NCI-H2227 treated with DMSO at 0.1 percent for 48 hours (cell line): ENCODE measurements around the gene ZNF580.

Experiments
- DNase-seq: peaks from one replicate; lab custom pipeline; 2025; lab: John Stamatoyannopoulos, UW

ZNF580 gene, protein sequence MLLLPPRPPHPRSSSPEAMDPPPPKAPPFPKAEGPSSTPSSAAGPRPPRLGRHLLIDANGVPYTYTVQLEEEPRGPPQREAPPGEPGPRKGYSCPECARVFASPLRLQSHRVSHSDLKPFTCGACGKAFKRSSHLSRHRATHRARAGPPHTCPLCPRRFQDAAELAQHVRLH

DNA sequence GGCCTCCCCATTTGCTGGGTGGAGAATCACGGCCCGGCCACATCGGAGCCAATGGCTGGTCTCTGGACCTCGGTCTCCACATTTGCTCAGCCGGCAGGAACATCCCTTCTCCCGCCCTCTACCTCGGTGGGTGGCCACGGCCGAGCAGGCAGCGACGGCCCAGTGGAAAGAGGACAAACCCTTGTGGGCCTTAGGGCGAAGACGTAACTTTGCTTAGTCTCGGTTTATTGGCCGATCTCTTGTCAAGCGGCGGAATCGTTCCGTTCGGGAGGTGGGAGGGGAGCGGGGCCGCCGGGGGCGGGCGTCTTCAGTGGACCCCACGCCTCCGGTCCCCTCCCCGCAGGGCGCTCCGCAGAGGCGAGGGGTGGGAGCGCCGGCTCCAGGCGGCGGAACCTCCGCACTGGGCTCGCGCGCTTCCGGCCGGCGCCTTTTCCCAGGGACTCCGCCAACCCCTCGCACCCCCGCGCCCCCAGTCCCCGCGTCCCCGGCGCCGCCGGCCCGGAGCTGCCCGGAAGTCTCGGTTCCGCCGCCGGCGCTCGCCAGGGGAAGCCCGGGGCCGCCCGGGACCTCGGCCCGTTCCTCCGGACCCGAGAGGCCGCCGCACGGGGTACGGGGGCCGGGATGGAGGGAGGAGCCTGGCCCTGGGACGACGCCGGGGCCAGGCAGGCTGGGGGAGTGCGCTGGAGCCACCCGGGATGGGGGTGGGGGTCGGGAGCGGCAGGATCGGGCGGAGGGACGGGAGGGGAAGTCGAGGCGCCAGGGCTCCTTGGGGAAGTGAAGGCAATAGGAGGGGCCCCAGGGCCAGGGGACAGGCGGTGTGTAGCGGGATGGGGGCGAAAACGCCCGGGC is at the start of gene ZNF580:
Gene ZNF580, plus strand, starts transcription at position 426 of the 849 bp plus-strand sequence. CDS start 1,507 bp downstream, outside the sequence.
- peak; percentile 89 for DNase-seq

DNA sequence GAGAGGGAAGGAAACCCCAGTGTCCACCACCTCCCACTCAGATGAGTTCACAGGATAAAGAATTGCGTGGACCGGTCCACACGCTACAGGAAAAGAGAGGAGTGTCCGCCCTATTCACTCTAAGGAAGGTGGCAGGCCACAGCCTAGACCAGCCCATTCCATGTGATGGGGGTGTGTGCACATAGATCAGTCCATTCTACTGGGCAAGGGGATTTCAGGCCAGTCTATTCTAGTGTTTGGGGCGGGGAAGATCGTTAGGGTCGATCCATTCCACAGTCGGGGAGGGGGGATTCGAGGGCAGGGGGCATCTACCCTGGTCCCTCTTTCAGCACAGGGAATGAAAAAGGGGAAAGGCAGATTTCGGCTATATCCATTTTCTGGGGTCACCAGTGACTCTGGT is 49.2 kb upstream of the ZNF580 start:
- no peak for DNase-seq

DNA sequence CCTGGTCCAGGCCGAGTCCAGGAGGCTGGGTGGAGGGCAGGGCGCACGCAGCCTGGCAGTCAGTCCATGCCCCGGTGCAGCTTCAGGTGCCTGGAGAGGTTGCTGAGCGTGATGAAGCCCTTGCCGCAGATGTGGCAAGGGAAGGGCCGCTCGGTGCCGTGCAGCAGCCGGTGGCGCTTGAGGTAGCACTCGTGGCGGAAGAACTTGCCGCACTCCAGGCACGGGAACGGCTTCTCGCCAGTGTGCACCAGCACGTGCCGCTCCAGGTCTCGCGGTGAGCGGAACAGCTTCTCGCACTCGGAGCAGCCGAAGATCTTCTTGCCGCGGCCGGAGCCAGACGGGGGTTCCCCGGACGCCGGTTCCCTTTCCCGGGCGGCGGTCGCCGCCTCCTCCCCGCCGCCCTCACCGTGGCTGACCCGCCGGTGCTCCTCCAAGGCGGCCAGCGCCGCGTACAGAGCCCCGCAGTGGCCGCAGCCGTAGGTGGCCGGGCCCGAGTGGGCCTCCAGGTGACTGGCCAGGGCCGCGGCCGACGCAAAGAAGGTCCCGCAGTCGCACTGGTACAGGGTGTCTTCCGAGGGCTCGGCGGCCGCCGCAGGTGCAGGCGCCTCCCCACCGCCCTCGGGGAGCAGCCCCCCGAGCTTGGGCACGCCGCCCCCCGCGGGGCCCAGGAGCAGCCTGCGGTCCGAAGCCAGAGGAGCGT is 48.3 kb upstream of the ZNF580 start:
- no peak for DNase-seq

DNA sequence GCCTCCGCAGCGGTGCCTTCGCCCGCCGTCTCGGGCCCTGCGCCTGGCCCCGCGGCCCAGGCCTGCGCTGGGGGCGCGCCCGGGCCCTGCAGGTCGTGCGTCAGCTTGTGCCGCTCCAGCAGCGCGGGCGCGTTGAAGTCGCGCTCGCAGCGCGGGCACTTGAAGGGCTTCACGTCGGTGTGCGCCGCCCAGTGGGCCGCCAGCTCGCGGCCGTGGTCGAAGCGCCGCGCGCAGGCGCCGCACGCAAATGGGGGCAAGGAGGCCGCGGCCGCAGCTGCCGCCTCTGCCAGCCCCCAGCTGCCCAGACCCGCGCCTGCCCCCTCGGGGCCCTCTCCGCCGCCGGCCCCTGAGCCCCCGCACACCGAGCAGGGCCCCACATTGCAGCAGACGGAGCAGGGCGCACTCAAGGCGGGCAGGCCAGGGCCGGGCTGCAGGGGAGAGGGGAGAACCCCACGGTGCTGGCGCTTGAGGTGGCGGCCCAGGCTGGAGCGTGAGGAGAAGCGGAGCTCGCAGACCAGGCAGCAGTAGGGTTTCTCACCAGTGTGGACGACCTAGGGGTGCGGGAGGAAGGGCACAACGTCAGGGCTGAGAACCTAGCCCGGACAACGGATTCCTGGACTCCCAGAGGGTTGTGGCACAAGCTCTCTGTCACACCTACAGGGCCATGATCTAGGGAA is 47.6 kb upstream of the ZNF580 start:
- DNase-seq = no peak

DNA sequence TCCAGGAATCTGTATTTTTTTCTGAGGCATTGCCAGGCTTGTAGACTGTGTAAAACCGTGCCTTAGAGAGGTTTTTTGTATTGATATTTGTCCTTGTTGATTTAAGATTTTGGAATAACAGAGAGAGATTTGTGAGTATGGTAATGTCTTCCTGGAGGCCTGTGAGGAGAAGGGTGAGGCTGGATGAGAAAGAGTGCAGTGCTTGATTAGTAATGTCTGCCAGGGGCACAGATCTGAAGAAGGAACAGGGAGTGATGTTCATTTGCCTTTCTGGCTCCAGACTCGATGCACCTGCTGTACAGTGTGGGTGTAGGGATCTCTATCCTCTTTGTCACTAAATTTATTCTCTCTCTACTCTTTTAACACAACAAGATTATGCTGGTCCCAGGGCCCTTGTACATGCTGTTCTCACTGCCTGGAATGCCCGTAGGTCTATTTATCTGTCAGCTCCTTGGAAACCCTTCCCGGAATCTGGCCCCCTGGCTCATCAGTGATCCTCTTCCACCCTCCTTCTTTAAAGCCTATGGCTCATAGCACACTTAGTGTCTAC is 45.7 kb upstream of the ZNF580 start:
- no peak for DNase-seq

DNA sequence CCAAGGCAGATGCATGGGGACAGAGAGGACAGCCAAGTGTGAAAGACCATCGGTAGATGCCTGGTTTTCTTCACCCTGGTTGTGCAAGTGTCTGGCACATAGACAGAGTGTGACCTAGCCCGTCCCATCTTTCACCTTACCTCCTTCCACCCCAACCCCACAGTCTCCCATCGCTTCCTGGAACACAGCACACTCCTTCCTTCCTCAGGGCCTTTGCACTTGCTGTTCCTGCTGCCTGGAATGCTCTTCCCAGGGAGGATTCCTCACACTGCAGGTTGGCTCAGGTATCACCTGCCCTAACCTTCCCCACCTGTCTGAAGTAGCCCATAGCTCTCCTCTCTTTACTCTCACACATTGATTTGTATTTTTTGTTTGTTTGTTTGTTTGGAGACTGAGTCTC is 44.5 kb upstream of the ZNF580 start:
- DNase-seq = no peak

DNA sequence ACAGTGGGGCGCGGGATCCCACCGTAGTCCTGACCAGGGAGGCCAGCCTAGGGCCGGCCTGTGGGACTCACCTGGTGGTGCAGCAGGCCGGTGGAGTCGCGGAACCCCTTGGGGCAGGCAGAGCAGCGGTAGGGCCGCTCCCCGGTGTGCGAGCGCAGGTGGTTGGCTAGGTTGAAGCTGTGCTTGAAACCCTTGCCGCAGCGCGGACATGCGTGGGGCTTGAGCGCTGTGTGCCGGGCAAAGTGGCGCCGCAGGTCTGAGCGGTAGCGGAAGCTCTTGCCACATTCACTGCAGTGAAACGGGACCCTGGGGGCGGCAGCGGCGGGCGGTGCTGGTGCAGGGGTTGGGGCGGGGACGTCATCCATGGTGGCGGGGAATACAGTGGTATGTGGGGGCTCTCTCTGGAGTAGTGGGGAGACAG is 43.3 kb upstream of the ZNF580 start:
- DNase-seq = no peak

DNA sequence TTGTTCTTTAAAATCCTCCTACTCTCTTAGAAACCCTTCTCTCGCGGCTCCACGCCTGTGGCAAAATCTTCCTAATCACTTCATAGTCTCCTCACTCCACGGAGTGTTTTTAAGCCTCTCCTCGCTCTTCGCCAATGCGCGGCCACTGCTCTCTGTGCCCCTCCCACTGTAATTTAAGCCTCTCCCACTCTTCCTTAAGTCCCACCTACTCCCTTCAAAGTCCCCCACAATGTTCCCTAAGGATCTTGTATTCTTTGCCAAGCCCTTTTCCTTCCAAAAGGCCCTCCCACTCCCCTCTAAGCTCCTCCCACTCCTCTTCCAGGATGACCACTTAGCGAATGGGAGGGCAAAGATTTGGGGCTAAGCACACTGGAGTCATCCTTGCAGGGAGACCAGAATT is 42.8 kb upstream of the ZNF580 start:
- no peak for DNase-seq

DNA sequence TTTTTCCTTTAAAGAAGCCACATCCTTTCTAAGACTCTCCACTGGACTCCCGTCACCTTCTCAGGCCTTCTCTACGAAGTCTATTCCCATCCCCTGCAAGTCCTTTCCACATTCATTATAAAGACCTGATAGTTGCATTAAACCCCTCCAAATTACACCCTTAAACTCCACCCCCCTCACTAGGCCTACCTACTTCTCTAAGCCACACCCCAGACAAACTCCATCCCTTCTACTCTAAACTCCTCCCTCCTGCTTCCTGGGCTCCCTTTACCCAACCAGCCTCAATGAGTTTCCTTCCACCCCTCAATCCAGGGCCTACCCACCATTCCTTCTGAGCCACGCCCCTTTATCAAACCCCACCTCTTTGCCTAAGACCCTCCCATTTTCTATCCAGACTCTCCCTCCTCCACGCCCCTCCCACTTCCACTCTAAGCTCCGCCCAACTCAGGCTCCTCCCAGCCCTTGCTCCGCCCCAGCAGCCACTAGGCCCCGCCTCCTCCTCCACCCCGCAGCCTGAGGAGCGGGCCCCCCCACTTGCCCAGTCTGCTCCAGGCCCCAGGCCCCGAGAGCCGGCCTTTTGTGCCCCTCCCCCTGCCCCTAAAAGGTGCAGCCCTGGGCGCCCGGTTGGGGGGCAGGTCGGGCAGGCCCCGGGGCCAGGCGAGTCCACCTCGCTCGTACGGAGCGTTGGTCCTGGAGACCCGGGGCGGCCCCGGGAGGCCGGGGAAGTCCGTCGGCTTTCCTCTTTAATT is 41.9 kb upstream of the ZNF580 start:
- peak; percentile 98 for DNase-seq

DNA sequence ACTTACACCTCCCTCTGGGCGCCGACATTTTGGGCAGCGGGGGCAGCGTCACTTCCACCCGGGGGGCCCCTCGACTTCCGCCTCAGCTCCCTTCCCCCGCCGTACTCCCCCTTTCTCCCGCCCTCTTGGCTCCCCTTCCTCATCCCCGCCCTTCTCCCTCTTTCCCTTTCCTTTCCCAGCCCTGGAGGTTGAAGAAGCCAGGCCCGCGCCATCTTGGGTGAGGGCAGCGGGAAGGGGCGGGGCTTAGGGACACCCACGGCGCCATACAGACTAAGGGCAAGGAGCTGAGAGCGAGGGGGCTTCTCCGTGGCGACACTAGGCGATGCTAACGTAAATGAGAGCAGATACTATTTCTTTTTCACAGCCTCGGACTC is 41.3 kb upstream of the ZNF580 start, which contains the start of gene FIZ1:
Gene FIZ1, minus strand, starts transcription at position 50 of the 374 bp plus-strand sequence. CDS start 1,652 bp downstream, outside the sequence.
- DNase-seq = peak; percentile 100

DNA sequence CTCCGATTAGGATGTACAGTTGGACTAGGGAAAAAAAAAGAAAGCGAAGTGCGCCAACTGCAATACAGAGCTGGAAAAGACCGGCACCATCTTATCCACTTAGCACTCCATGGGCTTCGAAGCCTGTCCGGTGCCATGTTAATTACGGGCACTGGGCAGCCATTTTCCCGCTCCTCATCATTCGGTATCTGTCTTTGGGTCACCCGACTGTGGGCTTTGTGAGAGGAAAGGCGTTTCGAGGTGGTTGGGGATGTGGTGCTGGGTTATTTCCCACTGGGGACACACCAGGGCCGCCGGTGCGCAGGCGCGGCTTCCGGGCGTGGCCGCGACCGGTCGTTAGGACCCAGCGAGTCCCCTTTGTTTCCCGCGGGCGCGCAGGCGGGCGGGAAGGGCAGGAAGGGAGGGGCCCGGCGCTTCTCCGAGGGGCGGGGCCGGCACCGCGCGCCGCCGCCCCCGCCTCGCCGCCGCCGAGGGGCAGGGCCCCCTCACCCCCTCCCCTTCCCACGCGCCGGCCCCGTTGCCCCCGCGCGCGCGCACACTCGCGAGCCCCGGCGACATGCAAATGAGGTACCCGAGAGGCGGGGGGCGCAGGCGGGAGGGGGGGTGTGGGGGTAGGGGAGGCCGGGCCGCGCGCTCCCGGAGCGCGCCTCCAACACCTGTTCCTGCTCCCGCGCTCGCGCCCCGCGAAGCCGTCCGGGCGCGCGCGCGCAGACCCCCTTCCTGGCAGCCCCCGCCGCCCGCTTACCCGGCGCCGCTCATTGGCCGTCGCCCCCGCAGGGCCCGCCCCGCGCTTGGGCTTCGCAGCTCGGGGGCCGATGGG is 40.8 kb upstream of the ZNF580 start, which contains the start of gene ZNF524:
Gene ZNF524, plus strand, starts transcription at position 447 of the 820 bp plus-strand sequence. CDS start 1,825 bp downstream, outside the sequence.
- DNase-seq = peak; percentile 99

DNA sequence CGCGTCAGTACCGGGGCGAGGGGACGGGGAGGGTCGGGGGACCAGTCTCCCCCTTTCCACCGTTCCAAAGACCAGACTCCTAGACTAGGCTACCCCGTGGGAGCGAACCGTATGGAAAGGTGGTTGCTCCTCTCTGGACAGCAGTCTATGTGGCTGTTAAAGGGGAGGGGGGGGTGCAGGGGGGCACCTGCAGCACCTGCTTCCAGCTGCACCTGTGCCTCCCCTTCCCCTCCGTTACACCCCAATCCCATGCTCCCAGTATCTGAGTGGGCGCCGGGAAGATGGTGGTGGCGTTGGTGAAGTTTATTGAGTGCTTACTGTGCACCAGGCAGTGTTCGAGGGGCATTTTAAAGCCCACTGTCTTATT is 40.2 kb upstream of the ZNF580 start:
- DNase-seq = no peak

DNA sequence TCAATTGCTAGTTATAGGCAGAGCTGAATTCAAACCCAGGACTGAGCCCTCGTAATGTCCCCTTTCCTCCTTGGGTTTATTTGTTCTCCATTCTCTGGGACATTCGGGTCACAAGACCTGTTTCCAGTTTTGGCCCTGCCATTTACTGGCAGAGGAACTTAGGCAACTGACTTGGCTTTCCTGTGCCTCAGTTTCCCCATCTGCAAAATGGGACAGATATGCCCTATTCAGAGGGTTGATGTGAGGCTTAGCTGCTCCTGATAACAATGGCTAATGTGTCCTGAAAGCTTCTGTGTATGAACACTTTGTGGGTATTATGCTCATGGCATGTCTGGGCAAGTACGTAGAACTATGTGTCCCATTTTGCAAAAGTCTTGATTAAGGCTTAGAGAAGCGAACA is 39.7 kb upstream of the ZNF580 start:
- no peak for DNase-seq

DNA sequence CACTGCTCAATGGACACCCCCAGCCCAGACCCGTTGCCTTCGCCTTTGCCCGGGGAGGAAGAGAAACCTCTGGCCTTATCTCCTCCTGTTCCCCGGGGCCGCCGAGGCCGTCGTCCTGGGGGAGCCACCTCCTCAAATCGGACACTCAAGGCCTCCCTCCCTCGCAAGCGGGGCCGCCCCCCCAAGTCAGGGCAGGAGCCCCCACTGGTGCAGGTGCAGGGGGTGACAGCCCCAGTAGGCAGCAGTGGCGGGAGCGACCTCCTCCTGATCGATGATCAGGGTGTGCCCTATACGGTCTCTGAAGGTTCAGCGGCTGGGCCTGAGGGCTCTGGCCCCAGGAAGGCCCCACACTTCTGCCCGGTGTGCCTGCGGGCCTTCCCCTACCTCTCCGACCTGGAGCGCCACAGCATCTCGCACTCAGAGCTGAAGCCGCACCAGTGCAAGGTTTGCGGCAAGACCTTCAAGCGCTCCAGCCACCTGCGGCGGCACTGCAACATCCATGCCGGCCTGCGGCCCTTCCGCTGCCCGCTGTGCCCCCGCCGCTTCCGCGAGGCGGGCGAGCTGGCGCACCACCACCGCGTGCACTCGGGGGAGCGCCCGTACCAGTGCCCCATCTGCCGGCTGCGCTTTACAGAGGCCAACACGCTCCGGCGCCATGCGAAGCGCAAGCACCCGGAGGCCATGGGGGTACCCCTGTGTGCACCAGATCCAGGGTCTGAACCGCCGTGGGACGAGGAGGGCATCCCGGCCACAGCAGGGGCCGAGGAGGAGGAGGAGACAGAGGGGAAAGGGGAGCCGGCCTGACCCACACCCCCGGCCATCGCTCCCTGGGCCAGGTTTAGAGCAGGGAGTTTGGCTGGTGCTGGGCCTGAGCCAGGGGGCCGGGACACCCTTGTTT is 38.4 kb upstream of the ZNF580 start:
- DNase-seq = no peak

DNA sequence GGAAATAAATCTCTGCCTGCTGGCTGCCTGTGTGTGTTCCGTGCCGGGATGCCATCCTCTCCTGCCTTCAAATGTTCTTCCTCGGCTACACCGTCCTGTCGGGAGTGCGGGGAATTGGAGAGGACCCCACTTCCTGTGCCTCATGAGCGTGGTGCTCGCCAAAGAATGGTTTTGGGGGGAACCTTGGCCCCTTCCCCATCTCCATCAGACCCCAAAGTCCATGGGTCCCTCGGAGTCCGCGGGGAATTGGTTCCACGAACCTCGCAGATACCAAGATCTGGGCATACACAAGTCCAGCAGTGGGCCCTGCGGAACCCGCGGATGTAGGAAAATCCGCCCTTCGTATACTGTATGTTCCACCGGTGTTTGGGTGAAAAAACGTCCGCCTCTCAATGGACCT is 37.7 kb upstream of the ZNF580 start:
- DNase-seq = no peak

DNA sequence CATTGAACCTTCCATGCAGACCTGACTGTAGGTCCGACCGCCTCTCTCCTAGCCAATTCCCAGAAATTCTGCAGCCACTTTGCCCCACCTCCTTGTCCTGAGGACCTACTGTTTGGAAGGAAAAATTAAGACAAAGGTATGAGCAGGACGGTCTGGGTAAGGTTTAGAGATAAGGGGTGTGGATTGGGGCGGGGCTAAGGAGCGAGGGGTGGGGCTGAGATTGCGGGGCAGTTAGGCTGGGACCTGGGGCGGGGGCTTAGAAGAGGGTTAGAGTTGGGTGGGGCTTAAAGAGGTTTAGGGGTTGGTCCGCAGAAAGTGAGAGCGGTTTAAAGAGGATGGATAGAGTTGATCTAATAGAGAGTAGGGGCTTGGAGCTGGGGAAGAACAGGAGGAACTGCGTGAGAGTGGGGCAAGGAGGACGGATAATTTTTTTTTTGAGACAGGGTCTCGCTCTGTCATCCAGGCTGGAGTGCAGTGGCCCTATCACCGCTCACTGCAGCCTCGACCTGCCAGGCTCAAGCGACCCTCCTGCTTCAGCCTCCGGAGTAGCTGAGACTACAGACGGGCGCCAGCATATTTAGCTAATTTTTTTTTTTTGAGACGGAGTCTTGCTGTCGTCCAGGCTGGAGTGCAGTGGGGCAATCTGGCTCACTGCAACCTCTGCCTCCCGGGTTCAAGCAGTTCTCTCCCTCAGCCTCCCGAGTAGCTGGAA is 37.1 kb upstream of the ZNF580 start:
- DNase-seq = no peak

DNA sequence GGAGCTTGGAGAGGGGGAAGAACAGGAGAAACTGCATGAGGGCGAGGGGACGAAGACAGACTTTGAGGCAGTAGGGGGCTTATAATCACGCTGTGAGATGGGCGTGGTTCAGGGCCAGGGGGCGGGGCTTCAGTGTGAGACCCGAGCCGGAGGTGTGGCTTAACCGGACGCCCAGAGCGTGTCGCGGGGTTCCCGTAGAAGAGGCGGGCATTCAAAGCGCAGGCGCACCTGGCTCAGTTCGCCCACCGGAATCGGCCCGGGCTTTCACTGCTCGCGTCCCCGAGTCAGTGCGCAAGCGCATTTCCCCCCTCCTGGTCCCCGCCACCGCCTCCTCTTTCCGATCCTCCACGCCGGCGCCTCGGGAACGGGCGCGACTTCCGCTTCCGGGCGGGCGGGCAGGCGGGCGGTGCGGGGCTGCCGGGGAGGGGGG is 35.6 kb upstream of the ZNF580 start:
- DNase-seq = peak; percentile 100

DNA sequence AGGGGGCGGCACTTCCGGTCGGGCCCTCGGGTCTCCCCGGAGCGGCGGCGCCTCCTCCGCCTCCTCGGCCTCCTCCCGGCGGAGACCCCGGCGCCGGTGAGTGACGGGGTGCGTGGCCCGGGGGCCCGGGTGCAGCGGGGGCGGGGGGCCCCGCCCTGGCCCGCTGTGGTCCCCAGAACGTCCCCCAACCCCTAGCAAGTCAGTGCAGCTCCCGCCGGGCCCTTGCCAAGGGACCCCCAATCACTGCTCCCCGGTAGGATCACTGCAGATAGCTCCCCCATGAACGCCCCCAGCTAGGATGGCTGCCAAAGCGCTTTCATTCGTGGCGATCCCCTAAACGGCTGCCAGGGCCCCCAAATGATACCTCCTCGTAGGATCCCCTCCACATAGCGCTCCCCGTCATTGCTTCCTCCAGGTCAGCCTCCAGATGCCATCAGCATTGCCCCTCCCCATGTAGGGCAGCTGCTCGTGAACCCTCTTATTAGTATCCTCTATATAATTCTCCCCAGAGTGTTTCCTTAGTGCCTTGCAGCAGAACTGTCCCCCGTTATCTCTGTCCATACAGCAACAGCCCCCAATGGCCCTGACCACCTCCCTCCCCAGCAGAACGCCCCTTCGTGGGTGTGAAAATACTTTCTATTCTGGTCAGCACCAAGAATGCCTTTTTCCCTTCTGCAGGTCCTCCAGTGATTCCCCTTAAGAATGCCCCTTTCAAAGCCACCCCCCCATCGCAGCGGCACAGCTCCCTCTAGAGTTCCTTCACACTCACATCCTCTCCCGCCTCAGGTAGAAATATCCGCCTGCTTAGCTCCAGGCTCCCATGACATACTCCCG is 34.9 kb upstream of the ZNF580 start, which contains the start of gene ZNF865:
Gene ZNF865, plus strand, starts transcription at position 11 of the 834 bp plus-strand sequence. CDS start 7,972 bp downstream, outside the sequence.
- DNase-seq = peak; percentile 98
